ENCODE measurements around the gene CYP27B1. TPM values are rescaled to one million over a fixed set of nuclear protein-coding genes. Genes with fewer than 3 reads are reported as not detected.

Gene CYP27B1
- total RNA-seq, 1 experiment from 2014 or later, result 1.8 TPM

DNA sequence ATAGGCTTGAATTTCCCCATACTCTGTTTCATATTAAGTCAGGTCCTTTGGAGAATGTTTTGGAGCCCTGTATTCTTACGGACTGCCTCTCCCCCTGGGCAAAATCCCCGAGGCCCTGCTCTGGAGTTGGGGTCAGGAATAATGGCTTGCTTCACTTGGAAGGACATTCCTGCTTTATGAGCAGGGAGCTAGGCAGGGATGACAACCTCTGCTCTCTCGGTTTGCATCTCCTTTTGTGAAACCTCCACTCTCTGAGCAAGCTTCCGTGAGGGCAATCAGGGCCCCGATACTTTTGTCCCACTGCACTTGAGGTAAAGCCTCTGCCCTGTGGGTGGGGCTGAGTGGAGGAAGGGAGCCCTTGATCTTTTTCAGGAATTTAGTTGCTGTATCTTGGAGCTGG is 53.7 kb downstream of the CYP27B1 start:
- H3K27ac Mint-ChIP-seq (ENCODE audit: unreplicated experiment), result no peak overlapping the region
- CTCF ChIA-PET, result no interaction called here
- H3K4me3 Mint-ChIP-seq (ENCODE audit: low read depth, unreplicated experiment), result no peak overlapping the region
- TF ChIP-seq, protein P1, sequence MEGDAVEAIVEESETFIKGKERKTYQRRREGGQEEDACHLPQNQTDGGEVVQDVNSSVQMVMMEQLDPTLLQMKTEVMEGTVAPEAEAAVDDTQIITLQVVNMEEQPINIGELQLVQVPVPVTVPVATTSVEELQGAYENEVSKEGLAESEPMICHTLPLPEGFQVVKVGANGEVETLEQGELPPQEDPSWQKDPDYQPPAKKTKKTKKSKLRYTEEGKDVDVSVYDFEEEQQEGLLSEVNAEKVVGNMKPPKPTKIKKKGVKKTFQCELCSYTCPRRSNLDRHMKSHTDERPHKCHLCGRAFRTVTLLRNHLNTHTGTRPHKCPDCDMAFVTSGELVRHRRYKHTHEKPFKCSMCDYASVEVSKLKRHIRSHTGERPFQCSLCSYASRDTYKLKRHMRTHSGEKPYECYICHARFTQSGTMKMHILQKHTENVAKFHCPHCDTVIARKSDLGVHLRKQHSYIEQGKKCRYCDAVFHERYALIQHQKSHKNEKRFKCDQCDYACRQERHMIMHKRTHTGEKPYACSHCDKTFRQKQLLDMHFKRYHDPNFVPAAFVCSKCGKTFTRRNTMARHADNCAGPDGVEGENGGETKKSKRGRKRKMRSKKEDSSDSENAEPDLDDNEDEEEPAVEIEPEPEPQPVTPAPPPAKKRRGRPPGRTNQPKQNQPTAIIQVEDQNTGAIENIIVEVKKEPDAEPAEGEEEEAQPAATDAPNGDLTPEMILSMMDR (IDR thresholded peaks at IDR 0.05; ENCODE audit: unreplicated experiment), result no peak
- intact Hi-C loops (cut with micrococcal nuclease; ENCODE audit: unreplicated experiment), result no loop called here
- DNase-seq, result no peak
- H3K36me3 Mint-ChIP-seq (ENCODE audit: insufficient read depth, unreplicated experiment), result peaks cover 19% of the 10 kb centered on the region
- no peaks in the 10 kb centered on the region for H3K9me3 Mint-ChIP-seq (ENCODE audit: low read depth, unreplicated experiment)
- BruUV-seq (replicated peaks), result no TSS peak
- H3K4me1 Mint-ChIP-seq (ENCODE audit: low read depth, unreplicated experiment), result no peaks in the 10 kb centered on the region
- H3K27me3 Mint-ChIP-seq (ENCODE audit: unreplicated experiment), result no peaks in the 10 kb centered on the region

DNA sequence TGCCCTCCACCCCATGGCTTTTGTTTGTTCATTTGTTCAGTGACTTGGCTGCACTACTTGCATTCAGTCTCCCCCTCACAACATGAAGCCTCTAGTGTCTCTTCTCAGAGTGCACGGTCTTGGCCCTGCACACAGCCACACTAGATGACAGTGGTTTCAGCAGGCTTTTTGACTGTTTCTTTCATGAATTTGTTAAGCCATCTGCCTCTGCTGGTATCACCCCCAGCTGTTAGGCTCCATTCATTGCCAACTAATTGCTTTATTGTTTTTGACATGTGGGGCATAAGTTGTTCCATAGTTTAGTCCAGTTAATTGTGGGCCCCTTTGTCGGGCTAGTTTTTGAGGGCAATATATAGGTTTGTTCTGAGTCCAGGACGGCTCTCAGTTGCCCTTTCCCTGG is 54.2 kb downstream of the CYP27B1 start:
- H3K27me3 Mint-ChIP-seq (ENCODE audit: unreplicated experiment), result no peaks in the 10 kb centered on the region
- no peaks in the 10 kb centered on the region for H3K4me1 Mint-ChIP-seq (ENCODE audit: low read depth, unreplicated experiment)
- H3K36me3 Mint-ChIP-seq (ENCODE audit: insufficient read depth, unreplicated experiment), result peaks cover 17% of the 10 kb centered on the region
- no peak overlapping the region for H3K4me3 Mint-ChIP-seq (ENCODE audit: low read depth, unreplicated experiment)
- H3K9me3 Mint-ChIP-seq (ENCODE audit: low read depth, unreplicated experiment), result no peaks in the 10 kb centered on the region
- CTCF ChIA-PET, result no interaction called here
- DNase-seq, result no peak
- TF ChIP-seq, protein P1 (IDR thresholded peaks at IDR 0.05; ENCODE audit: unreplicated experiment), result no peak
- H3K27ac Mint-ChIP-seq (ENCODE audit: unreplicated experiment), result no peak overlapping the region
- intact Hi-C loops (cut with micrococcal nuclease; ENCODE audit: unreplicated experiment), result no loop called here
- no TSS peak for BruUV-seq (replicated peaks)

Small RNAs within 50 kb of the gene (microRNA-seq; reads per million reads assigned to microRNA genes)
- gene MIR6759, result 1.1 reads per million

Other genes starting within 250 kb of the CYP27B1 start
- gene DDIT3, start 246.6 kb downstream of the CYP27B1 start, total RNA-seq (2022), result 70.2 and 80.5 TPM in 2 replicates
- 119 and 127 TPM in 2 replicates for gene MBD6, start 244.3 kb downstream of the CYP27B1 start, total RNA-seq (2022)
- 121 and 131 TPM in 2 replicates for gene DCTN2, start 219.9 kb downstream of the CYP27B1 start, total RNA-seq (2022)
- 0.10 TPM in 1 of 2 replicates, not detected in the other for gene KIF5A, start 217.0 kb downstream of the CYP27B1 start, total RNA-seq (2022)
- 66.3 and 80.3 TPM in 2 replicates for gene PIP4K2C, start 175.9 kb downstream of the CYP27B1 start, total RNA-seq (2022)
- gene DTX3, start 162.3 kb downstream of the CYP27B1 start, total RNA-seq (2022), result 23.1 and 25.9 TPM in 2 replicates
- gene ARHGEF25, start 155.6 kb downstream of the CYP27B1 start, total RNA-seq (2022), result 2.2 and 4.7 TPM in 2 replicates
- gene B4GALNT1, start 133.9 kb downstream of the CYP27B1 start, total RNA-seq (2022), result 8.1 and 11.1 TPM in 2 replicates
- 221 and 258 TPM in 2 replicates for gene OS9, start 72.9 kb downstream of the CYP27B1 start, total RNA-seq (2022)
- 0.57 and 0.59 TPM in 2 replicates for gene AGAP2, start 28.3 kb downstream of the CYP27B1 start, total RNA-seq (2022)
- 40.2 and 46.7 TPM in 2 replicates for gene TSPAN31, start 22.0 kb downstream of the CYP27B1 start, total RNA-seq (2022)
- gene CDK4, start 14.8 kb downstream of the CYP27B1 start, total RNA-seq (2022), result 188 and 199 TPM in 2 replicates
- gene MARCHF9, start 12.0 kb downstream of the CYP27B1 start, total RNA-seq (2022), result 39.0 and 42.4 TPM in 2 replicates
- gene METTL1, start 5.0 kb upstream of the CYP27B1 start, total RNA-seq (2022), result 50.5 and 51.8 TPM in 2 replicates
- gene EEF1AKMT3, start 5.5 kb upstream of the CYP27B1 start, total RNA-seq (2022), result 8.4 TPM in 2 replicates
- gene TSFM, start 15.7 kb upstream of the CYP27B1 start, total RNA-seq (2022), result 47.1 and 49.0 TPM in 2 replicates
- 6.4 and 7.9 TPM in 2 replicates for gene AVIL, start 51.7 kb upstream of the CYP27B1 start, total RNA-seq (2022)
- 117 and 119 TPM in 2 replicates for gene CTDSP2, start 79.7 kb upstream of the CYP27B1 start, total RNA-seq (2022)
- gene ATP23, start 174.5 kb upstream of the CYP27B1 start, total RNA-seq (2022), result 10.7 and 12.8 TPM in 2 replicates

Data from Calu3 (cell line).